Measurements from ENCODE around the gene PKP4. TPM values are rescaled to one million over a fixed set of nuclear protein-coding genes. Genes with fewer than 3 reads are reported as not detected.

Gene PKP4
- total RNA-seq, 1 experiment from 2014 or later = 52.0 TPM

- H3K23ac ChIP-seq (ENCODE audit: insufficient read length, low read depth, low read length) = no peak overlapping the region
- no peak overlapping the region for H3K18ac ChIP-seq (ENCODE audit: insufficient read length, low read depth, low read length)
- no peak overlapping the region for H3K27ac ChIP-seq (ENCODE audit: insufficient read length, low read depth, low read length)
- H2AK5ac ChIP-seq (ENCODE audit: insufficient read length, low read length) = no peak overlapping the region
- no peak overlapping the region for H2AFZ ChIP-seq (ENCODE audit: low read length)
- no peaks in the 10 kb centered on the region for H3K27me3 ChIP-seq (ENCODE audit: insufficient read depth, low read length)
- H2BK20ac ChIP-seq (ENCODE audit: low read depth, low read length, poor library complexity, severe bottlenecking) = no peak overlapping the region
- WGBS (ENCODE audit: extremely low coverage, insufficient read length, low lambda C conversion rate) = no CpG with 5 or more reads among the region's 3 CpGs
- DNase-seq = no peak
- peaks cover 6% of the 10 kb centered on the region; the same call in 1 of the 2 replicates for H3K4me1 ChIP-seq (ENCODE audit: insufficient read depth, low read length)
- TF ChIP-seq, protein P1, sequence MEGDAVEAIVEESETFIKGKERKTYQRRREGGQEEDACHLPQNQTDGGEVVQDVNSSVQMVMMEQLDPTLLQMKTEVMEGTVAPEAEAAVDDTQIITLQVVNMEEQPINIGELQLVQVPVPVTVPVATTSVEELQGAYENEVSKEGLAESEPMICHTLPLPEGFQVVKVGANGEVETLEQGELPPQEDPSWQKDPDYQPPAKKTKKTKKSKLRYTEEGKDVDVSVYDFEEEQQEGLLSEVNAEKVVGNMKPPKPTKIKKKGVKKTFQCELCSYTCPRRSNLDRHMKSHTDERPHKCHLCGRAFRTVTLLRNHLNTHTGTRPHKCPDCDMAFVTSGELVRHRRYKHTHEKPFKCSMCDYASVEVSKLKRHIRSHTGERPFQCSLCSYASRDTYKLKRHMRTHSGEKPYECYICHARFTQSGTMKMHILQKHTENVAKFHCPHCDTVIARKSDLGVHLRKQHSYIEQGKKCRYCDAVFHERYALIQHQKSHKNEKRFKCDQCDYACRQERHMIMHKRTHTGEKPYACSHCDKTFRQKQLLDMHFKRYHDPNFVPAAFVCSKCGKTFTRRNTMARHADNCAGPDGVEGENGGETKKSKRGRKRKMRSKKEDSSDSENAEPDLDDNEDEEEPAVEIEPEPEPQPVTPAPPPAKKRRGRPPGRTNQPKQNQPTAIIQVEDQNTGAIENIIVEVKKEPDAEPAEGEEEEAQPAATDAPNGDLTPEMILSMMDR (conservative IDR thresholded peaks at IDR 0.05) = no peak
- no peak overlapping the region for H3K4me3 Mint-ChIP-seq
- H3K23me2 ChIP-seq (ENCODE audit: insufficient read length, low read depth, low read length, poor library complexity, severe bottlenecking) = no peaks in the 10 kb centered on the region
- H4K20me1 ChIP-seq (ENCODE audit: control insufficient read depth, insufficient read depth, insufficient read length) = no peaks in the 10 kb centered on the region
- no peak overlapping the region for H4K8ac ChIP-seq (replicated peaks; ENCODE audit: insufficient read length, low read depth, low read length)
- no peaks in the 10 kb centered on the region for H3K27me3 Mint-ChIP-seq (ENCODE audit: low read depth)
- H3K9me3 ChIP-seq (ENCODE audit: control insufficient read depth, low read depth, low read length) = no peaks in the 10 kb centered on the region
- no peaks in the 10 kb centered on the region for H3K9me3 Mint-ChIP-seq
- H3K4me2 ChIP-seq (ENCODE audit: insufficient read depth, insufficient read length, low read length) = no peak overlapping the region
- H2BK5ac ChIP-seq (ENCODE audit: insufficient read length, low read length) = no peak overlapping the region
- no peak overlapping the region for H2BK15ac ChIP-seq (ENCODE audit: low read depth, low read length)
- peaks cover 11% of the 10 kb centered on the region; the same call in 1 of the 2 replicates for H3K79me2 ChIP-seq (ENCODE audit: insufficient read depth, low read length)
- H3K4ac ChIP-seq (ENCODE audit: low read depth, low read length) = no peak overlapping the region
- peaks cover 4% of the 10 kb centered on the region for H3K79me1 ChIP-seq (ENCODE audit: insufficient read depth, low read depth, low read length, poor library complexity, severe bottlenecking)
- H3K56ac ChIP-seq (ENCODE audit: insufficient read length, low read depth, low read length) = no peak overlapping the region
- H3K36me3 Mint-ChIP-seq (ENCODE audit: insufficient read depth in 1 of 3, low read depth in 3 of 3) = no peaks in the 10 kb centered on the region; a peak in 1 of 7 replicates
- H3K9ac ChIP-seq (ENCODE audit: extremely low read depth, insufficient read length, low read length) = no peak overlapping the region
- H3K14ac ChIP-seq (ENCODE audit: insufficient read depth, low read length) = no peak overlapping the region
- H2BK12ac ChIP-seq (ENCODE audit: insufficient read length, low read depth, low read length) = no peak overlapping the region
- no peak overlapping the region for H4K91ac ChIP-seq (ENCODE audit: insufficient read length, low read depth, low read length)
- H3K27ac Mint-ChIP-seq = no peak overlapping the region
- H3K4me1 Mint-ChIP-seq = peaks cover 20 to 27% of the 10 kb centered on the region in 2 experiments
- H2BK120ac ChIP-seq (ENCODE audit: low read depth, low read length, poor library complexity, severe bottlenecking) = no peak overlapping the region
- H4K5ac ChIP-seq (ENCODE audit: insufficient read length, low read depth, low read length) = no peak overlapping the region
- H3T11ph ChIP-seq (ENCODE audit: low read length) = no peak overlapping the region
Measured at GRCh38 chr2:158504088-158504487, 47.3 kb downstream of the PKP4 start.
